ENCODE results near the gene INAVA. TPM values are rescaled to one million over a fixed set of nuclear protein-coding genes. Genes with fewer than 3 reads are reported as not detected.

The INAVA gene
- total RNA-seq, 1 donor from 2014 or later, result 2.4 TPM

- H3K36me3 Mint-ChIP-seq (ENCODE audit: unreplicated experiment), result peaks cover 21% of the 10 kb centered on the region
- H3K4me1 Mint-ChIP-seq (ENCODE audit: low read depth, unreplicated experiment), result no peaks in the 10 kb centered on the region
- H3K27me3 Mint-ChIP-seq (ENCODE audit: unreplicated experiment), result peaks cover 3% of the 10 kb centered on the region
- TF ChIP-seq CTCF (IDR thresholded peaks at IDR 0.05; ENCODE audit: partially characterized antibody, unreplicated experiment), result no peak
- H3K4me3 Mint-ChIP-seq (ENCODE audit: unreplicated experiment), result no peak overlapping the region
- peaks cover 8% of the 10 kb centered on the region for H3K9me3 Mint-ChIP-seq (ENCODE audit: unreplicated experiment)
- H3K27ac Mint-ChIP-seq (ENCODE audit: unreplicated experiment), result no peak overlapping the region
- DNase-seq, result no peak
Measured at GRCh38 chr1:200945111-200945510, 50.4 kb downstream of the INAVA start.

GRCh38 chr1:200947059-200947566 is 52.4 kb downstream of the INAVA start:
- H3K4me1 Mint-ChIP-seq (ENCODE audit: low read depth, unreplicated experiment), result no peaks in the 10 kb centered on the region
- TF ChIP-seq CTCF (IDR thresholded peaks at IDR 0.05; ENCODE audit: partially characterized antibody, unreplicated experiment), result no peak
- no peak overlapping the region for H3K27ac Mint-ChIP-seq (ENCODE audit: unreplicated experiment)
- no peak for DNase-seq
- peaks cover 19% of the 10 kb centered on the region for H3K36me3 Mint-ChIP-seq (ENCODE audit: unreplicated experiment)
- peaks cover 7% of the 10 kb centered on the region for H3K9me3 Mint-ChIP-seq (ENCODE audit: unreplicated experiment)
- no peak overlapping the region for H3K4me3 Mint-ChIP-seq (ENCODE audit: unreplicated experiment)
- peaks cover 3% of the 10 kb centered on the region for H3K27me3 Mint-ChIP-seq (ENCODE audit: unreplicated experiment)

DNA sequence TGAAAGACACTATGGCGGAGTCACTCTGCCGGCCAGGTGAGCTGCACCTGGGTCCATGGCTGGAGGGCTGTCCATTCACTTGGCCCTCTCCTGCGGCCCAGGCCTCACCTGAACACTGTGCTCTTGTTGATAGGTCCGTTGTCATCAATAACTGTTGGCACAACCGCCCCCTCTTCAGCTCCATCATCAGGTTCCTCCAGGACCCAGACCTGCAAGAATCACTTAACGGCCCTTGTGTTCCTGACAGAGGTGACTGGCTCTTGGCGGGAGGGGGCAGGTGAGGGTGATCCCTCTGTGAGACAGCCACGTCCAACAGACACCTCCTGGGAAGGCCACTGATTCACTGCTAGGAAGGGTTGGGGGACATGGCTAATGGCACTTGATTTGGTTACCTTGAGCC is 54.9 kb downstream of the INAVA start:
- H3K4me3 Mint-ChIP-seq (ENCODE audit: unreplicated experiment), result no peak overlapping the region
- H3K27ac Mint-ChIP-seq (ENCODE audit: unreplicated experiment), result no peak overlapping the region
- no peaks in the 10 kb centered on the region for H3K4me1 Mint-ChIP-seq (ENCODE audit: low read depth, unreplicated experiment)
- peaks cover 4% of the 10 kb centered on the region for H3K9me3 Mint-ChIP-seq (ENCODE audit: unreplicated experiment)
- H3K36me3 Mint-ChIP-seq (ENCODE audit: unreplicated experiment), result peaks cover 13% of the 10 kb centered on the region
- no peak for DNase-seq
- TF ChIP-seq CTCF (IDR thresholded peaks at IDR 0.05; ENCODE audit: partially characterized antibody, unreplicated experiment), result no peak
- H3K27me3 Mint-ChIP-seq (ENCODE audit: unreplicated experiment), result peaks cover 3% of the 10 kb centered on the region

GRCh38 chr1:200951016-200951415 is 56.3 kb downstream of the INAVA start:
- no peak for TF ChIP-seq CTCF (IDR thresholded peaks at IDR 0.05; ENCODE audit: partially characterized antibody, unreplicated experiment)
- DNase-seq, result no peak
- H3K9me3 Mint-ChIP-seq (ENCODE audit: unreplicated experiment), result peaks cover 5% of the 10 kb centered on the region

DNA sequence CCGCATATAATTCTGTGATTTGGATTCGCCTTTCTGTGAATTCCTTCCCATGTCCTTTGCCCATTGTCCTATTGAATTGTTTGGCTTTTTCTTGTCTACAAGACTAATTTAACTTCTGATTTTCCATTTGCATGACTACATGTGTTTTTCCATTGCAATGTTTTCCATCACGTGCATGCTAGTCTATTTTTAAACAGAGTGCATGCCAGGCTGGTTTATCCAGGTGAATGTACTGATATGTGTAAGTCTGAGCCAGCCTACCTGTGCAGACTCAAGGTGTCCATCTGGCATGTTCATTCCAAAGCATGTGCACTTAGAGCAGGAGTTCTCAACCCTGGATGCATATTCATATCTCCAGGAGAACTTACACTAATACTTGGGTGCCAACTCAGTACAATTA is 59.7 kb downstream of the INAVA start:
- Mint-ChIP-seq H3K4me1 (ENCODE audit: low read depth, unreplicated experiment) (no peaks in the 10 kb centered on the region), H3K36me3 (ENCODE audit: unreplicated experiment) (no peaks in the 10 kb centered on the region), H3K4me3 (ENCODE audit: unreplicated experiment) (no peak overlapping the region), H3K27ac (ENCODE audit: unreplicated experiment) (no peak overlapping the region), H3K27me3 (ENCODE audit: unreplicated experiment) (peaks cover 1% of the 10 kb centered on the region), H3K9me3 (ENCODE audit: unreplicated experiment) (peaks cover 3% of the 10 kb centered on the region)
- TF ChIP-seq CTCF (IDR thresholded peaks at IDR 0.05; ENCODE audit: partially characterized antibody, unreplicated experiment), result no peak
- DNase-seq, result no peak

More at GRCh38 chr1:200951016-200951415, 56.3 kb downstream of the INAVA start:
- Mint-ChIP-seq H3K4me3 (ENCODE audit: unreplicated experiment) (no peak overlapping the region), H3K27ac (ENCODE audit: unreplicated experiment) (no peak overlapping the region), H3K27me3 (ENCODE audit: unreplicated experiment) (peaks cover 5% of the 10 kb centered on the region), H3K4me1 (ENCODE audit: low read depth, unreplicated experiment) (no peaks in the 10 kb centered on the region), H3K36me3 (ENCODE audit: unreplicated experiment) (peaks cover 13% of the 10 kb centered on the region)
